NK-92 (cell line): ENCODE results near the gene PRDM1.
A peak's percentile ranks its signal among the peaks of the same experiment; 100 is the strongest.
"Not testable (repeated sequence)": the region's sequence is repeated elsewhere in the genome, so short reads cannot be mapped to it uniquely, and the experiment has no call there.

Experiments used
- DNase-seq: peaks from one replicate; lab custom pipeline; 2025; ENCODE audit not compliant: unreplicated experiment; lab: John Stamatoyannopoulos, UW

The PRDM1 gene

DNA sequence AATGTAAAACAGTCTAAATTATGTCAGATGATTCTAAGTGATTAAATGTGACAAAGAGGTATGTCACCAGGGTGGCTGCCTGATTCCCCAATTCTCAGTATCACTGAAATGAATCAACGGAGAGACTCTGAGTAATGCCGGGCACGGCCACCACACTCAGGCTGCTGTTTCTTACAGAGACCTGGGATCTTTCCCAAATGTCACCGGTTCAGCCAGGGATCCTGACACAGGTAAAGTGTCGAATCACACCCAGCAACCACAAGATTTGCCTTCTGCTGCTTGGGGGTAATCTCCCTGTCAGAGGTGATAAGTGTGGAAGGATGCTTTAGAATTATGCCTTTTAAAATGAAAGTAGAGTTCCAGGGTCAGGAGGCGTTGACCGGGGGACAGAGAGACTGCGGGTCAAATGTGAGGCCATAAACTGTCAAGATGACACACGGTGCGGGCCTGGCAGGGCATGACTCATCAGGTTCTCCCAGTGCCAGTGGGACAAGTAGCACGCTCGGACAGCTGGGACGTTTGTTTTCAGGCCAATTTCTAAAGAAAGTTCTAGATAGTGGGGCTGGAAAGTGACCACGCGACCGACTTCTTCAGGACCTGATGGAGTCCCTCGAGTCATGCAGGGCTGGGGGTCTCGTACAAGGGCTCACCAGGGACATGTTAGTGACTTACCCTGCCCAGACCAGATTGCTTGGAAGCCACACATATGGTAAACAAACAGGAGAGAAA lies 48.9 kb downstream of the PRDM1 start:
- DNase-seq, result no peak

GRCh38 chr6:106135911-106136571 lies 49.9 kb downstream of the PRDM1 start:
- no peak for DNase-seq

DNA sequence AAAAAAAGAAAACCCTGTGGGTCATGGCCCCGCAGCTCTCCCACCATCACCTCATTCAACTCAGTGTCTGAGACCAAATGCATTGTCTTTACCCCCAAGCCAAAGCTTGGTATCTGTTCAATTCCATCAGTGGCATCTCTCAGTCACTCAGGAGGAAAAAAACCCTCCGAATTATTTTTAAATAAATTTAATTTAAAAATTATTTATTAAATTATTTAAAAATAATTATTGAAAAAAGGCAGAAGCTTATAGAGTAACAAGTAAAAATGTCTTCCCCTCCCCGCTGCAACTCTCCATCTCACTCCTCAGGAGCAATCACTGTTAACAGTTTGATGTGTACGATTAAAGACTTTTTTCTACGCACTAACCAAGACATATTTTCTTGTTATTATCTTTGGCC lies 50.7 kb downstream of the PRDM1 start:
- DNase-seq, result no peak

DNA sequence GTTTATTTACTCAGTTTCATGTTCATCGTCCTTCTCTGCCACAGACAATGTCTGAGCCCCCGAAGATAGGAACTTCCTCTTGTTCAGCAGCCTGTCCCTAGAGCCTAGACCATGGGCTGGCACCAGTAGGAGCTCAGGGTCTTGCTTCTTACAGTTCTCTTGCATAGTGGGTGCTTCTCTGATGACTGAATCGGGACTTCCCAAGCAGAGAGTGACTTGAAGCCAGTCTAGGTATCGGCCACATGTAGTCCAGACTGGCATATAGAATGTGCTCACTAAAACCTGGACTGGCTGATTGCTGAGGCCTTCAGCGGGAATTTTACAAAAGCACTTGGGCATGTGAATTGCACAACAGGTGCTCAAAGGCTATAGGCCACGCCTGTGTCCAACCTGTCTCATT lies 52.0 kb downstream of the PRDM1 start:
- no peak for DNase-seq

GRCh38 chr6:106141441-106142237 lies 55.5 kb downstream of the PRDM1 start:
- peak; percentile 14 for DNase-seq

GRCh38 chr6:106142876-106143431 lies 56.8 kb downstream of the PRDM1 start:
- no peak for DNase-seq

DNA sequence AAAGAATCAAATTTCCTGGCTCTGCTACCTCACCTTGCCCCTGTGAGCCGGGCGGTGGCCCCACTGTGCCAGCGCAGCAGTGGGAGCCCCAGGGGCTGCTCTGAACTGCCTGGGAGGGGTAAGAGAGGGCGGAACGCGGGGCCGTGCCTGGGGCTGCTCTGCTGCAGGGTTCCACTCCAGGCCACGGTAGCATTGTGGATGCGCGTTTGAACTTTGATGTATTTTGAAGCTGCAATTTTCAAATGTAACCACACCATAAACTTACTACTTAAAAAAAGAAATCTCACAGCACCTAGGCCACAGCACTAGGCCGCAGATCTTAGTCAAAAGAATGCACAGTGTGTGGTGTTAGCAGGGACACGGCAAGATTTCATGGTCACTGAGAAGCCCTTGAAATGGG lies 57.5 kb downstream of the PRDM1 start:
- no peak for DNase-seq

DNA sequence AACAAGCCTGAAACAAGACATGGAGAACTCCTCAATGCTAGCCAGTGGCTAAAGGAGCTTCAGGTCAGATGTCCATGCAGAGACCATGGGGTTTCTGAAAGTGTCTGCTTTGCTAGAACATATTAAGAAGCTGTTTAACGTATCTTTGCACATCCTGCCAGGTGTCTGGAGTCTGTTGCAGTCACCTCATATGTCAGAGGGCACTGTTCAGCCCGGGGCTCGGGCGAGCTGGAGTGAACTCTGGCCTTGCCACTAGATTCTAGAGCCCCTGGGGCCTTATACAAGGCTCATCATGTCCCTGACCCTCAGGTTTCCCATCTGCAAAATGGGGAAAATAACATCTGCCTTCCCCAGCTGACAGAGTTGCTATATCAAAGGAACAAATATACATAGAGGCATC lies 59.0 kb downstream of the PRDM1 start:
- no peak for DNase-seq

DNA sequence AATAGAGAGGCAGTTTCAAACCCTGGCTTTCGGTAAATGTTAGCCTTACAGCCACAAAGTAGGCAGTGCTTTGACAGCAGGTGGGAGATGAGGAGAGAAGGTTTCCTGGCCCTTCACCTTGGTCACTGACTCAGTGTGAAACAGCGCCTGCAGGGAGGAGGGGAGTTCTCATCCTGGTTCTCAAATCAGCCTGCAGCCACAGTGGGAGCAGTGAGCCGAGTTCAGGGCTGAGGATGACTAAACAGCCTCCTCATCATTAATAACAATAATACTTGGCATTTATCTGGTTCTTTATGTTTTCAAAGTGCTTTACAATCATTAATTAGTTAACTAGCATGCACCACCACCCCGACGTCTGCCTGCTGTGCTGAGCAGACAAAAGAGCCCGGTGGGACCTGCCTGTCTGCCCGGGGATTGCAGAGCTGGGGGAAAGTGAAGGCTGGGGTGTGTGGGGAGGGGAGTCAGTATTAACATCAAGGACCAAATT lies 59.6 kb downstream of the PRDM1 start:
- no peak for DNase-seq

GRCh38 chr6:106146852-106147351 lies 60.8 kb downstream of the PRDM1 start:
- no peak for DNase-seq

- no peak for DNase-seq
These were observed 61.3 kb downstream of the PRDM1 start for GRCh38 chr6:106147476-106147875.

GRCh38 chr6:106149472-106150069 lies 63.4 kb downstream of the PRDM1 start:
- no peak for DNase-seq

DNA sequence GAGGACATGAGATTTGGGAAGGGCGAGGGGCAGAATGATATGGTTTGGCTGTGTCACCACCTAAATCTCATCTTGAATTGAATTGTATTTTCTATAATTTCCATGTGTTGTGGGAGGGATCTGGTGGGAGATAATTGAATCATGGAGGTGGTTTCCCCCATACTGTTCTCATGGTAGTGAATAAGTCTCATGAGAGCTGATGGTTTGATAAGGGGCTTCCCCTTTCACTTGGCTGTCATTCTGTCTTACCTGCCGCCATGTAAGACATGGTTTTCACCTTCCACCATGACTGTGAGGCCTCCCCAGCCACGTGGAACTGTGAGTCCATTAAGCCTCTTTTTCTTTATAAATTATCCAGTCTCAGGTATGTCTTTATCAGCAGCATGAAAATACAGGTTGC lies 66.3 kb downstream of the PRDM1 start:
- DNase-seq, result not testable (repeated sequence)

GRCh38 chr6:106152952-106153351 lies 66.8 kb downstream of the PRDM1 start:
- DNase-seq, result no peak

DNA sequence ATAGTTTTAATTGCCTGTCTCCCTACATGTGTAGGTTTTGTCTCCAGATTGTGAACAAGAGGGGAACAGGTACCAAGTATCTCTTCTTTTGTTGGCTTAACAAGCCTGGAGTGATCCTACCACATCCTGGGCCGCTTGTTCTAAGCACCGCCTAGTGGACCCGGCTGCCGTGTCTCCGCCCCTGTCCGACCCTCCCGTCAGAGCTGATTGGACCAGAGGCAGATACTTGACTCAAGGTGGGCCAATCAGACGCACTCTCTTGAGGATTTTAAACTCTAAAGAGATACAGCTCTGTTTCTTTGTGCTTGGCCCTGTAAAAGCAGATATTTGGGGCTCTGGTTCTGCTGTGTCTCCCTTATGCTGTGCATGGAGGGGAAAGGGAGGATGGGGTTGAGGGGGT lies 68.2 kb downstream of the PRDM1 start:
- DNase-seq, result no peak

- DNase-seq, result no peak
These were observed 69.2 kb downstream of the PRDM1 start for GRCh38 chr6:106155219-106155830.

- no peak for DNase-seq
These were observed 70.3 kb downstream of the PRDM1 start for GRCh38 chr6:106156413-106156812.

DNA sequence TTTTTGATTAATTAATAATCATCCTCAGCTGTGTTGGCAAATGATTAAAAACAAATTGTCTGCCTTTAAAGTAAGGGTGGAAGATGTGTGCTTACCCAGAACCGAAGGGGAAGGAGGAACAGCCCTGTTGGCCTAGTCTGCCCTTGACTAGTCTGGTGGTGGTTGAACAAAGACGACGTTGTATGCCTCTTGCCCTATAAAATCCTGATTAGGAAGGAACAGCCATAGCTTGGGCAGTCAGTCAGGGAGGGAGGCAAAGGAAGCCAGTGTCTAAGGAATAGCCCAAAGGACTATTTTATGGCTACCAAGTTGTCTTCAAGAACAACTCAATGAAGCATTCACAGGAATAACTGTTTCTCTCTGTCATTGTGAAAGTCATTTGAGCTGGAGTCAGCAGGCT lies 70.7 kb downstream of the PRDM1 start:
- no peak for DNase-seq

- DNase-seq, result no peak
These were observed 72.7 kb downstream of the PRDM1 start for GRCh38 chr6:106158816-106159215.
